Activated CD4-positive, alpha-beta T cell treated with anti-CD3 and anti-CD28 coated beads, Interleukin-2, amount 10 ng/mL, durations not matched to agents 7 days and 5 days (primary cell): Measurements from ENCODE around the gene ARMH3. TPM values are rescaled to one million over a fixed set of nuclear protein-coding genes. Genes with fewer than 3 reads are reported as not detected.
"Not testable (repeated sequence)": the region's sequence is repeated elsewhere in the genome, so short reads cannot be mapped to it uniquely, and the experiment has no call there.

Experiments
- CTCF ChIA-PET: fragments of 350-600 bp; sonication (Branson Sonifier 250); formaldehyde crosslinking; loops from one replicate; lab custom pipeline; 2021; ENCODE audit warnings: antibody characterized with exemption; lab: Charles Lee
- POLR2A ChIA-PET: fragments of 350-600 bp; sonication (Branson Sonifier 250); formaldehyde crosslinking; loops from one replicate; lab custom pipeline; 2021; ENCODE audit warnings: antibody characterized with exemption; lab: Charles Lee
- DNase-seq: peaks from one replicate; pipeline ENCODE4 v3.0.0-alpha.2; 2020
- H3K27ac Mint-ChIP-seq: one replicate; pipeline ENCODE4 v1.8.0; 2021; ENCODE audit warnings: mild to moderate bottlenecking, moderate library complexity, mixed read lengths
- H3K27me3 Mint-ChIP-seq: one replicate; pipeline ENCODE4 v1.8.0; 2021; ENCODE audit warnings: mixed read lengths
- H3K36me3 Mint-ChIP-seq: one replicate; pipeline ENCODE4 v1.8.0; 2021; ENCODE audit warnings: low read depth, mixed read lengths
- H3K4me1 Mint-ChIP-seq: one replicate; pipeline ENCODE4 v1.8.0; 2021; ENCODE audit warnings: mixed read lengths
- H3K4me3 Mint-ChIP-seq: one replicate; pipeline ENCODE4 v1.8.0; 2021; ENCODE audit warnings: mild to moderate bottlenecking, moderate library complexity, mixed read lengths
- H3K9me3 Mint-ChIP-seq: one replicate; pipeline ENCODE4 v1.8.0; 2021; ENCODE audit warnings: mixed read lengths
- total RNA-seq, 2 experiments: library from RNA; stranded (reverse); gene quantifications; one replicate each; pipeline ENCODE4 v1.2.3, GENCODE V29; 2021

The ARMH3 gene
- total RNA-seq, 2 experiments from 2014 or later = 22.1 to 23.6 TPM

DNA sequence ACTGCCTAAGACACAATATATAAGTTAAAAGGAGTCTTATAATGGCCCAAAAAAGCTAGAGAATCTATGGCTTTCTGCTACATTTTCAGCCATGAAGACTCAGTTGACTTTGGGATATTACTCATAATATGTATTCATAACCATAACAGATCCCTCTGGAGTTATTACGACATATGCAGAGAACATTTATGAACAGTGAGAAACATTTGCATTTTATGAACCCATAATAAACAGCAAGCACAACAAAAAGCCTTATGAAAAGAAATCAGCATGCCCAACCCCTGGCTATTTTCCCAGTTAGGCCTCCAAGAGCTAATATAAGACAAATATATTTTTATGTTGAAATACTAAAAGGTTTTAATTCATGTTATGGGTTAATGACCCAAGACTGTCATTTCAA is 52.4 kb downstream of the ARMH3 start:
- ChIA-PET CTCF (interaction anchor here (1.7 kb wide), 1 partner anchor 17 kb away, joined by 5 read pairs; no protein-coding TSS in a partner anchor), POLR2A (no interaction called here)
- no peak for DNase-seq
- Mint-ChIP-seq H3K27ac (no peak overlapping the region), H3K36me3 (peaks cover 40% of the 10 kb centered on the region), H3K4me3 (no peak overlapping the region), H3K4me1 (peaks cover 14% of the 10 kb centered on the region), H3K9me3 (no peaks in the 10 kb centered on the region), H3K27me3 (no peaks in the 10 kb centered on the region)

DNA sequence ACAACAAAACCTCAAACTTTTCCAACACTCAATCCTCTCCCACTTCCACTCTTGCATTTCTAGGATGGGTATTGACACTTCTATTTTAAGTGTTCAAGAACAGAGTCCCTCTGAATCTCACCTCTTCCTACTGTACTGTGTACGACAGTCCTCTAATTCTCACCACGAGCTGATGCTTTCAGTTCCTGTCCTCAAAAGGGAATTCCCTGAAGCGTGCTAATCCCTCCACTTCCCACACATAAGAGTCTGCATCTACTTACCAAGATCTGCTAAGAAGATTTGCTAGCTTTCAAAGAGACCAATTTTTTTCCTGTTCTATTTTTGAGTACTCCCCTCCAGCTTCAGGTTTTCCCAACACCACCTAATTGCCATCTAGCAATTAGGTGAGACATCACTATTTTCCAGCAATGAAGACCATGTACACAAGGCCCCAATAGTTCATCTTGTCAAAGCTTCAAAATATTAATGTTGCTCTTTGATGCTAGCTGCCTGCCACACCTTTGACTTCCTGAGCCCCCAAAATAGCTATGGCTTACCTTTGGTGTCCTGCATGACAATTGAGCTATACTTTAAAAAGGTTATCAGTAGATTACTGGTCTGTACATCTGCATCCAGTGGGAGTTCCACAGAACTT is 54.4 kb downstream of the ARMH3 start:
- H3K9me3 Mint-ChIP-seq = no peaks in the 10 kb centered on the region
- peaks cover 14% of the 10 kb centered on the region for H3K4me1 Mint-ChIP-seq
- DNase-seq = no peak
- H3K36me3 Mint-ChIP-seq = peaks cover 32% of the 10 kb centered on the region
- no peak overlapping the region for H3K27ac Mint-ChIP-seq
- H3K27me3 Mint-ChIP-seq = no peaks in the 10 kb centered on the region
- POLR2A ChIA-PET = no interaction called here
- CTCF ChIA-PET = interaction anchor here (0.9 kb wide), 1 partner anchor 49 kb away, joined by 4 read pairs; no protein-coding TSS in a partner anchor
- no peak overlapping the region for H3K4me3 Mint-ChIP-seq

DNA sequence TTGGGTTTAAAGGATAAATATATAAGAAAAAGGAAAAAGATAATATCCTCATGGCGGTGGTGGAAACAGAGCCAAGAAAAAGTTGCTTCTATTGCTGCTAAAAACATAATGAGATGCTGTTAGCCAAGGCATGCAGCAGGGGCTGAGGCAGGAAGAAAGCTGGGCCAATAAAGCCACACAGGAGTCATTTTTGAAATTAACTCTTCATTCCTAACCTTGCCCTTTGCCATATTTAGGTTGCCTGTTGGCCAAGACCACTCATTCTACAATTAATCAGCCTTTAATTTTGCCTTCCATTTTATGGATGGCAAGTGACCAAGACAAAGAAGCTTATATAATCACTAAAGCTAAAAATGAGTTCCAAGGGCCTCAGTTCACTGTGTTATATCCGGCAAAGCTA is 58.2 kb downstream of the ARMH3 start:
- no peak overlapping the region for H3K4me3 Mint-ChIP-seq
- H3K27ac Mint-ChIP-seq = no peak overlapping the region
- ChIA-PET POLR2A (no interaction called here), CTCF (interaction anchor here (0.6 to 1.8 kb wide), 4 partner anchors 12 to 157 kb away, joined by 3 to 8 read pairs (median 5); partner anchors contain the start of gene KCNIP2)
- peaks cover 14% of the 10 kb centered on the region for H3K4me1 Mint-ChIP-seq
- H3K9me3 Mint-ChIP-seq = no peaks in the 10 kb centered on the region
- DNase-seq = no peak
- peaks cover 14% of the 10 kb centered on the region for H3K36me3 Mint-ChIP-seq
- H3K27me3 Mint-ChIP-seq = no peaks in the 10 kb centered on the region

DNA sequence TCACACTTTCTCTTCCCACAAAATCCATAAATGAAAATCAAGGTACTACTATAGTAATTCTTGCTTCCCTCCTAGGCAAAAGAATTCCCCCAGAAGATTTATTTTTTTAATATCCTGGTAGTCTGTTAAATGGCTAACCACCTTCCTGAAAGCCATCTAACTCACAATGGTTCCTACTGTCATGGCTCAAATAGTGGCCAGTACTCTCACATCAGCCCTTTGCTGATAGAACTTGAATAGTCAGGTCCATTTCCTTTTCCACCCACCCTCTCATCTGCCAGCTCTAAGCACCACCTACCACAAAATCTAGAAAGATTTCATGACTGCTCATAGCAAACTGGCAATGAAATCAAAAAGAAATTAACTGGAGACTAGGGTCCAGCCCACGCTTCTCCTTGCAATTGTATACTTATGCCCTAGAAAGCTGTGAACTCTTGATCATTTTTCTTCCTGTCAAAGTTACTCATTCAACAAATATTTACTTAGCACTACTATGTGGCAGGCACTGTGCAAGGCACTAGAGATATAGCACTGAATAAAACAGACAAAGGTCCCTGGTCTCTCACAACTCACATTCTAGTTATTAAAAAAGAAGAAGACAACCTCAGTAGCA is 60.4 kb downstream of the ARMH3 start:
- H3K9me3 Mint-ChIP-seq = no peaks in the 10 kb centered on the region
- no peak overlapping the region for H3K27ac Mint-ChIP-seq
- H3K4me3 Mint-ChIP-seq = no peak overlapping the region
- no peaks in the 10 kb centered on the region for H3K4me1 Mint-ChIP-seq
- no peaks in the 10 kb centered on the region for H3K27me3 Mint-ChIP-seq
- peaks cover 18% of the 10 kb centered on the region for H3K36me3 Mint-ChIP-seq
- POLR2A ChIA-PET = no interaction called here
- CTCF ChIA-PET = interaction anchor here (0.6 to 1.4 kb wide), 2 partner anchors 15 to 18 kb away, joined by 3 to 8 read pairs; no protein-coding TSS in a partner anchor
- no peak for DNase-seq

DNA sequence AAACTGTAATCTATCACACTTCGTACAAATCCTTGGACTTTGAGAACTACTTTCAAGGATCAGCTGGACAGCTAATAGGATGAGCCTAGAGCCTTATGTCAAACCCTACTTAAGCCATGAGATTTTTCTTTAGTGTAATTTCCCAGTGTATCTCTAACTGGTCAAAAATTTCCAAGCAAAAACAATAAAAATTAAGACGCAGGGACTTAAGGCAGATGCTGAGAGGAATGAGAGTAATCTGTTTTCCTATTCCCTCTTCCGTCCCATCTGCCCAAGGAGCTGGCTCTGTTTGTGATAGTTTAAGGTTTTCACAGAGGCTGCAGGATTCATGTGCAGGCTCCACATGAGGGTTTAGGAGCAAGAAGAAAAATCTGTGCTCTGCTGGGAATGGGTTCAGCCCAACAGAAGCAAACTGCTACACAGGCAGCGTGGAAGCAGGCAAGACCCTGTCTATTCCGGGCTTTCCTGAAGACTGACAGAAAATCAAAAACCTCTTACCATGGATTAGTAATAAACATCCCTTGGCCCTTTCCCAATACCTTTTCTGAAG is 62.2 kb downstream of the ARMH3 start:
- POLR2A ChIA-PET = no interaction called here
- DNase-seq = no peak
- H3K4me3 Mint-ChIP-seq = no peak overlapping the region

DNA sequence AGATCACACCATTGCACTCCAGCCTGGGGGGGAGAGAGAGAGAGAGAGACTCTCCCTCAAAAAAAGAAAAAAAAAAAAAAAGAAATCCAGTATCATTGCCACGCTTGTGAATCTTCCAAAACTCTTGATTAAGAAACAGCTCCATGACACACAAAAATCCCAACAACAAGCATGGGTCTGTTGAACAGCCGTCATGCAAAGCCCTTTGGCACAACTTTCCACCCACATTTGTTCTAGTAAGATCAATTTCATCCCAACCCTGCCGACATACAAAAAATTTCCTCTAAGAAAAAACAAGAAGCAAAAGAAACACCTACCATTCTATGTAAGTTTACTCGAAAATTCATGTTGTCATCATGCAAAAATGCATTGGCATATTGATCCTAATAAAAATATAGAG is 62.8 kb downstream of the ARMH3 start:
- no peak for DNase-seq
- ChIA-PET POLR2A (no interaction called here), CTCF (interaction anchor here (0.6 to 2.6 kb wide), 6 partner anchors 24 to 1125 kb away, joined by 3 to 8 read pairs (median 4); no protein-coding TSS in a partner anchor)
- no peaks in the 10 kb centered on the region for H3K9me3 Mint-ChIP-seq
- H3K27me3 Mint-ChIP-seq = no peaks in the 10 kb centered on the region
- H3K4me1 Mint-ChIP-seq = no peaks in the 10 kb centered on the region
- H3K36me3 Mint-ChIP-seq = peaks cover 25% of the 10 kb centered on the region
- H3K4me3 Mint-ChIP-seq = no peak overlapping the region
- H3K27ac Mint-ChIP-seq = no peak overlapping the region

More for the DNA sequence above, 62.2 kb downstream of the ARMH3 start:
- Mint-ChIP-seq H3K27ac (no peak overlapping the region), H3K4me1 (no peaks in the 10 kb centered on the region), H3K27me3 (no peaks in the 10 kb centered on the region), H3K36me3 (peaks cover 25% of the 10 kb centered on the region), H3K9me3 (no peaks in the 10 kb centered on the region)
- CTCF ChIA-PET = interaction anchor here (0.6 to 2.6 kb wide), 5 partner anchors 24 to 603 kb away, joined by 3 to 8 read pairs (median 3); no protein-coding TSS in a partner anchor

DNA sequence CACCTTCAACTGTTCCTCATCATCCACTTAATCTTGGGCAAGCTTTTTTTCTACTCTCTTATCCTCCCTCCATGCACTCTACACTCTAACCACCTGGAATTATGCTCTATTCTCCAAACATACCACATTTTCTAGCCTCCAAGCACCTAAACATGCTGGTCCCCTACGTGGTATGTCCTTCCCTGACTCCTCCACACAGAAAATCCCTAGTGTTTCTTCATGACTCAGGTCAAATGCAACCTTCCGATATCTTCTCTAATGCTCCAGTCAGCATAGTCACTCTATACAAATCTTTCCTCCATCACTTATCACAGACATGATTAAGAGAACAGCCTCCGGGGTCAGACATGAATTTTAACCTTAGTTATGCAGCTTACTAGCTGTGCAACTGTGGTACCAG is 68.8 kb downstream of the ARMH3 start:
- no peak for DNase-seq
- CTCF ChIA-PET = no interaction called here

DNA sequence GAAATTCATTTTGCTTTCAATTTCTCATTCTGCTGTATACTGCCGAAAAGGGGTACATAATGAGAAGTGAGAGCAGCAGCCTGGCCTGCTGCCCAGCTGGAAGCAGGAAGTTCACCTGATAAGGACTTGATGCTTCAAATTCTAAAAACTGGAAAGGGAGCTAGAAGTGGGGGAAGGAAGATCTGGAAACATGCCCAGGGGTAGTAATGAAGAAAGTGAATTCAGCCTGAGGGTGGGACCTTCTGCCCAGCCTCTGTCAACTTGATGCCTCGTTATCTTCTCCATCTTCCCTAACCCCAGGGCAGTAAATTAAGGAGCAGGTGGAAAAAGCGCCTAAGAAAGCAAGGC is 69.4 kb downstream of the ARMH3 start:
- Mint-ChIP-seq H3K4me1 (peaks cover 8% of the 10 kb centered on the region), H3K9me3 (no peaks in the 10 kb centered on the region), H3K36me3 (peaks cover 35% of the 10 kb centered on the region), H3K27ac (no peak overlapping the region), H3K4me3 (no peak overlapping the region), H3K27me3 (no peaks in the 10 kb centered on the region)
- DNase-seq = no peak
- POLR2A ChIA-PET = no interaction called here
- CTCF ChIA-PET = no interaction called here

More for the DNA sequence above, 68.8 kb downstream of the ARMH3 start:
- Mint-ChIP-seq H3K4me1 (peaks cover 8% of the 10 kb centered on the region), H3K36me3 (peaks cover 40% of the 10 kb centered on the region), H3K4me3 (no peak overlapping the region), H3K27me3 (no peaks in the 10 kb centered on the region), H3K27ac (no peak overlapping the region), H3K9me3 (no peaks in the 10 kb centered on the region)
- POLR2A ChIA-PET = no interaction called here

DNA sequence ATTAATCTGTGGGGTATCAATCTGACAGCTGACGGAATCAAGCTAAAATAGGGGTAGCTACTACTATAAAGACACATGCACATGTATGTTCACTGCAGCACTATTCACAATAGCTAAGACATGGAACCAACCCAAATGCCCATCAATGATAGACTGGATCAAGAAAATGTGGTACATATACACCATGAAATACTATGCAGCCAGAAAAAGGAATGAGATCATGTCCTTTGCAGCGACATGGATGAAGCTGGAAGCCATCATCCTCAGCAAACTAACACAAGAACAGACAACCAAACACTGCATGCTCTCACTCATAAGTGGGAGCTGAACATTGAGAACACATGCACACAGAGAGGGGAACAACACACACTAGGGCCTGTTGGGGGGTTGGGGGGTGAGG is 75.3 kb downstream of the ARMH3 start:
- H3K4me3 Mint-ChIP-seq, DNase-seq, H3K27me3 Mint-ChIP-seq, POLR2A ChIA-PET, H3K4me1 Mint-ChIP-seq, H3K9me3 Mint-ChIP-seq, H3K27ac Mint-ChIP-seq: not testable (repeated sequence)
- H3K36me3 Mint-ChIP-seq = peaks cover 11% of the 10 kb centered on the region
- CTCF ChIA-PET = interaction anchor here (1.0 to 1.5 kb wide), 3 partner anchors 10 to 105 kb away, joined by 3 to 5 read pairs (median 4); no protein-coding TSS in a partner anchor

DNA sequence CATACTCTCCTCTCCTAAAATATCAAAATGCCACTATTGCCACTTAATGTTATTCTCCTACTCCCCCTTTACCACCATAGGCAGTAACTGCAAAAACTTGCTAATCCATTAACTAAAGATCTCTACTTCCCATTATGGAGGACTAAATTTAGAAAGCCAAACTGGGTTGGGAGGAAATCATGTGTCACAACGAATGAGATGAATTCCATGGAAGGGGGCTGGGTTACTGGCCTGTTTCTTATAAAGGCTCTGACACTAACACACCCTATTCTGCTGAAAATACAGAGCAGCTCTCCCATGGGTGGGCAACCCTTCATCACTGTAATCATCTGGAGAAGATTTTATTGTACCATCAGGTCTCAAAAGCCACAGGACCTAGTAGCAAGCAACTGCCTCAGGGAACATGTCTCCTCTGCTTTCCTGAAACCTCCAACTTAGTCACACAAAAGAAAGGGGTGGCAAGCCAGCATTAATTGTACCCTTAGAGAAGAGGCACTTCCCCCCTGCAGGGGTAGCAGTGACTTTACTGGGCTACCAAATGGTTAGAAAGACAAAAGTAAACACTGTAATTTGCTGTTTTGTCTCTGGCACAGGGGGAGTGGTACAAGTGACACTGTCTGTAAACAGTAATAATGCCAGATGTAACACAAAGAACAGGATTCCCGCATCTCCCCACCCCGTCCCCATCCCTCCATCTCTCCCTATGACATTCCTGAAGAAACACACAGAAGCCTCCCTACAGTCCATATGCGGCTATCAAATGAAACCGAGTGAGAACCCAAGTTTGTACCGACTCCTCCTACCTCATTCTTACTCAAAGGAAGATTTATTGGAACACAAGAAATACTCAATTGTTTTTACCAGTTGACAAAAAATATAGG is 81.6 kb downstream of the ARMH3 start:
- Mint-ChIP-seq H3K27ac (peak overlapping the region; percentile 92), H3K4me3 (peak overlapping the region; percentile 63), H3K4me1 (peaks cover 25% of the 10 kb centered on the region), H3K9me3 (no peaks in the 10 kb centered on the region), H3K27me3 (no peaks in the 10 kb centered on the region), H3K36me3 (peaks cover 40% of the 10 kb centered on the region)
- POLR2A ChIA-PET = no interaction called here
- DNase-seq = no peak
- CTCF ChIA-PET = interaction anchor here (1.0 to 1.3 kb wide), 2 partner anchors 11 to 36 kb away, joined by 3 read pairs; no protein-coding TSS in a partner anchor

DNA sequence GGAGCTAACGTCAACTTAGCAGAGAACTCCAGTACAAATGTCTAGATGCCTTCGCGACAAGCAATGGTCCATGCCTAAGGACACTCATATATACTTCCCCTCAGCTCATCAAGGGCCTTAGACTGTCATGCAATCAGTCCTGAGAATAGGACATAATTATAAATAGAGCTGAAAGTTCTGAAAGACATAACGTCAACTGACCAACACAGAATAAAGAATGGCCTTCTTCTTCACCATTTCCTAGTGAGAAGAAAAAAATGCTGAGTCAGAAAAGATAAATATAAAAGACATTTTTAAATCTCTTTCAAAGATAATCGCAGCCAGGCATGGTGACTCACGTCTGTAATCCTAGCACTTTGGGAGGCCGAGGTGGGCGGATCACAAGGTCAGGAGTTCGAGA is 83.2 kb downstream of the ARMH3 start:
- Mint-ChIP-seq H3K4me3 (no peak overlapping the region), H3K27ac (peak overlapping the region; percentile 92), H3K9me3 (no peaks in the 10 kb centered on the region), H3K4me1 (peaks cover 37% of the 10 kb centered on the region), H3K27me3 (no peaks in the 10 kb centered on the region), H3K36me3 (peaks cover 55% of the 10 kb centered on the region)
- ChIA-PET POLR2A (no interaction called here), CTCF (interaction anchor here (1.0 to 1.3 kb wide), 3 partner anchors 10 to 100 kb away, joined by 3 to 5 read pairs (median 4); no protein-coding TSS in a partner anchor)
- DNase-seq = no peak

DNA sequence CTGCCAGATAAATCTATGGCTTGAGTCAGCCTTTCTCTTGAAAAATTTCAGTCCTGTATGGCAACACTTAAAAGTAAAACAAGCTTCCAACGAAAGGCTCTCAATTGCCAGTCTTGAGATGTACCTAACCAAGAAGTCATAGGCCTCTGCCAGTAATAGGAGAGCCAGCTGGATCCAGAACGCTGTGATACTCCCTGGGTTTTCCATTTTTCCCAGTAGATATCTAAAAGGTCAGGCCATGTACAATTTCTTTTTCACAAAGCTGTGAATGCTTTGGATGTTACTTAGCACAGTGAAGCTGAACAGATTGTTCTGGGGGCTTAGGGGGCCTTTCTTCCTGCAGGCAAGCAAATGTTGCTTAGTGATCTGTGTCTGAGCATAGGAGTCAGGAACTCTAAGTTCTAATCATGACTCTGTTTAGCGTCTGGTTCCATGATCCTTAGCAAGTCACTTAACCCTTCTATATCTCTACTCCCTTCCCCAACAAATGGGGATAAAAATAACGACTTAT is 86.5 kb downstream of the ARMH3 start:
- Mint-ChIP-seq H3K4me3 (no peak overlapping the region), H3K27me3 (no peaks in the 10 kb centered on the region)
- CTCF ChIA-PET = interaction anchor here (1.2 to 1.6 kb wide), 4 partner anchors 11 to 53 kb away, joined by 3 to 5 read pairs (median 4); no protein-coding TSS in a partner anchor

More for the DNA sequence above, 86.5 kb downstream of the ARMH3 start:
- no peak for DNase-seq
- no peaks in the 10 kb centered on the region for H3K9me3 Mint-ChIP-seq
- H3K36me3 Mint-ChIP-seq = peaks cover 60% of the 10 kb centered on the region
- peak overlapping the region; percentile 75 for H3K27ac Mint-ChIP-seq
- peaks cover 39% of the 10 kb centered on the region for H3K4me1 Mint-ChIP-seq
- POLR2A ChIA-PET = interaction anchor here (0.6 kb wide), 1 partner anchor 1085 kb away, joined by 3 read pairs; no protein-coding TSS in a partner anchor
